Peyer's patch (tissue), 4 donors: ENCODE measurements around the gene DIP2A. TPM values are rescaled to one million over a fixed set of nuclear protein-coding genes. Genes with fewer than 3 reads are reported as not detected.

ENCODE experiments used
- DNase-seq, 3 donors: peaks; one replicate each; pipeline ENCODE4 v3.0.0-alpha.2; 2017 to 2019
- H3K27ac ChIP-seq, 4 donors: fragments of 200-600 bp; sonication (generic); one replicate each; pipeline ENCODE4 v1.5.1; 2016 to 2019
- H3K27me3 ChIP-seq, 2 donors: fragments of 200-600 bp; sonication (generic); one replicate each; pipeline ENCODE4 v1.5.1; 2019
- H3K36me3 ChIP-seq, 3 donors: fragments of 200-600 bp; sonication (generic); one replicate each; pipeline ENCODE4 v1.5.1; 2016 to 2019
- H3K4me1 ChIP-seq, 4 donors: fragments of 200-600 bp; sonication (generic); one replicate each; pipeline ENCODE4 v1.5.1; 2016 to 2019
- H3K4me3 ChIP-seq, 4 donors: fragments of 200-600 bp; sonication (generic); 1 replicate in 3 of 4; 2 replicates in 1 of 4; pipeline ENCODE4 v1.5.1; 2016 to 2019; ENCODE audit warnings: mild to moderate bottlenecking in 1 of 4
- H3K9me3 ChIP-seq, 4 donors: fragments of 200-600 bp; sonication (generic); one replicate each; pipeline ENCODE4 v1.5.1; 2016 to 2019; ENCODE audit warnings: mild to moderate bottlenecking in 1 of 4
- CTCF ChIP-seq, 6 experiments: fragments of 450-650 bp in 4 of 6; fragments of 200-600 bp in 2 of 6; sonication (generic) in 1 of 6; IDR thresholded peaks; one replicate each; pipeline ENCODE4 v1.5.1; 2017 to 2019; ENCODE audit warnings: antibody characterized with exemption in 6 of 6, mild to moderate bottlenecking in 3 of 6, moderate library complexity in 1 of 6
- POLR2A ChIP-seq, 2 donors: fragments of 450-650 bp; IDR thresholded peaks; one replicate each; pipeline ENCODE4 v1.5.1; 2017; ENCODE audit warnings: antibody characterized with exemption in 2 of 2, mild to moderate bottlenecking in 2 of 2, moderate library complexity in 2 of 2
- small RNA-seq, 2 donors: library from RNA; depleted of rRNA; stranded (forward); fragments of <200 nt; gene quantifications; one replicate each; pipeline ENCODE3, GENCODE V24; 2016
- total RNA-seq, 4 donors: library from RNA; depleted of rRNA; stranded (reverse); fragments of >200 nt; gene quantifications; one replicate each; pipeline ENCODE4 v1.1.0, GENCODE V29; 2016

Gene DIP2A
- total RNA-seq, 4 donors from 2014 or later: 69.9 to 108 (median 85.3) TPM

GRCh38 chr21:46618738-46619379, 160.2 kb downstream of the DIP2A start:
- no peak for TF ChIP-seq POLR2A (IDR thresholded peaks at IDR 0.05)
- TF ChIP-seq CTCF (IDR thresholded peaks at IDR 0.05): no peak
- peaks cover 0 to 7% (median 0%) of the 10 kb centered on the region in 4 donors for H3K4me1 ChIP-seq
- no peaks in the 10 kb centered on the region for H3K36me3 ChIP-seq
- no peak for DNase-seq
- H3K4me3 ChIP-seq: no peak overlapping the region
- H3K9me3 ChIP-seq: no peaks in the 10 kb centered on the region
- no peaks in the 10 kb centered on the region for H3K27me3 ChIP-seq
- H3K27ac ChIP-seq: no peak overlapping the region

Small RNAs within 50 kb of the gene (small RNA-seq; reads per million reads assigned to genes)
- gene RNU6-396P: 0 reads per million in 2 donors

Other genes starting within 250 kb of the DIP2A start
- gene LSS, start 230.1 kb upstream of the DIP2A start, total RNA-seq: 100 to 1,000 TPM in 1 of 4 donors, 10 to 100 TPM in 3; 43.7 to 172 (median 66.5) TPM
- gene MCM3AP, start 173.3 kb upstream of the DIP2A start, total RNA-seq: 100 to 1,000 TPM in 3 of 4 donors, 10 to 100 TPM in 1; 96.7 to 178 (median 148) TPM
- gene YBEY, start 172.5 kb upstream of the DIP2A start, total RNA-seq: 10 to 100 TPM in 3 of 4 donors, 1 to 10 TPM in 1; 5.3 to 32.6 (median 17.5) TPM
- 10 to 100 TPM in 2 of 4 donors, 1 to 10 TPM in 2; 4.6 to 20.6 (median 11.4) TPM for gene C21orf58, start 135.0 kb upstream of the DIP2A start, total RNA-seq
- 100 to 1,000 TPM in 1 of 4 donors, 10 to 100 TPM in 3; 29.2 to 119 (median 59.5) TPM for gene PCNT, start 134.7 kb upstream of the DIP2A start, total RNA-seq
- gene S100B, start 146.2 kb downstream of the DIP2A start, total RNA-seq: 1 to 10 TPM in 3 of 4 donors, not detected in 1; 1.8 to 9.1 (median 3.4) TPM
- gene PRMT2, start 176.8 kb downstream of the DIP2A start, total RNA-seq: 100 to 1,000 TPM in 2 of 4 donors, 10 to 100 TPM in 2; 59.9 to 210 (median 95.0) TPM